Right lobe of liver (tissue), 4 donors: ENCODE results near the gene PLXNA2.

Source experiments
- CTCF ChIP-seq, 4 donors: fragments of 200-600 bp in 3 of 4; fragments of 450-650 bp in 1 of 4; IDR thresholded peaks; one replicate each; pipeline versions ENCODE4 v1.5.1 to v1.8.0; 2016 to 2022; ENCODE audit warnings: antibody characterized with exemption in 4 of 4, mild to moderate bottlenecking in 2 of 4
- POLR2A ChIP-seq: fragments of 450-650 bp; IDR thresholded peaks from one replicate; pipeline ENCODE4 v1.6.1; 2017; ENCODE audit warnings: antibody characterized with exemption, mild to moderate bottlenecking
- donor health status: DM: no; HTN: no; CAD: no.
- donor health status: DM: no; HTN: no; CAD: no.
- donor health status: DM: no; HTN: yes; CAD: no.

- TF ChIP-seq CTCF (IDR thresholded peaks at IDR 0.05): no peak
- TF ChIP-seq POLR2A: no peak
Measured at GRCh38 chr1:207978441-207978840, 265.7 kb downstream of the PLXNA2 start.
